Epithelial cell of proximal tubule (primary cell): ENCODE measurements around the gene RSPO3. TPM values are rescaled to one million over a fixed set of nuclear protein-coding genes. Genes with fewer than 3 reads are reported as not detected.

Experiments used
- DNase-seq: peaks from one replicate; pipeline ENCODE4 v3.0.0-alpha.2; 2011; ENCODE audit warnings: low read depth
- H3K4me3 ChIP-seq: 2 replicates; pipeline ENCODE4 v1.5.1; 2011; ENCODE audit warnings: low read depth, mild to moderate bottlenecking, low read length
- CTCF ChIP-seq: conservative IDR thresholded peaks from 2 replicates; pipeline ENCODE4 v1.5.1; 2012; ENCODE audit warnings: low read depth, mild to moderate bottlenecking, low read length
- total RNA-seq: library from RNA; depleted of rRNA; stranded (reverse); fragments of >200 nt; gene quantifications from 2 replicates; pipeline ENCODE4 v1.2.3, GENCODE V29; 2015

Gene RSPO3
- total RNA-seq, 1 donor from 2014 or later: 0.35 TPM

- no peak for DNase-seq
- TF ChIP-seq CTCF: no peak
- no peak overlapping the region for H3K4me3 ChIP-seq
These were observed 9.6 kb downstream of the RSPO3 start for GRCh38 chr6:127128066-127128465.

GRCh38 chr6:127129251-127129650 is 10.8 kb downstream of the RSPO3 start:
- no peak for DNase-seq
- H3K4me3 ChIP-seq: no peak overlapping the region
- no peak for TF ChIP-seq CTCF

GRCh38 chr6:127131275-127131674 is 12.8 kb downstream of the RSPO3 start:
- TF ChIP-seq CTCF: no peak
- no peak overlapping the region for H3K4me3 ChIP-seq
- no peak for DNase-seq

GRCh38 chr6:127131772-127132376 is 13.4 kb downstream of the RSPO3 start:
- TF ChIP-seq CTCF: no peak
- H3K4me3 ChIP-seq: no peak overlapping the region
- no peak for DNase-seq

- no peak for TF ChIP-seq CTCF
- DNase-seq: no peak
- no peak overlapping the region for H3K4me3 ChIP-seq
These were observed 15.7 kb downstream of the RSPO3 start for GRCh38 chr6:127134136-127134535.

GRCh38 chr6:127136786-127137185 is 18.3 kb downstream of the RSPO3 start:
- no peak for TF ChIP-seq CTCF
- H3K4me3 ChIP-seq: no peak overlapping the region
- DNase-seq: no peak

- no peak overlapping the region for H3K4me3 ChIP-seq
- TF ChIP-seq CTCF: no peak
- peak; percentile 41 for DNase-seq
These were observed 28.5 kb downstream of the RSPO3 start for GRCh38 chr6:127146932-127147331.
